ENCODE measurements around the gene SPAG4.

The SPAG4 gene

DNA sequence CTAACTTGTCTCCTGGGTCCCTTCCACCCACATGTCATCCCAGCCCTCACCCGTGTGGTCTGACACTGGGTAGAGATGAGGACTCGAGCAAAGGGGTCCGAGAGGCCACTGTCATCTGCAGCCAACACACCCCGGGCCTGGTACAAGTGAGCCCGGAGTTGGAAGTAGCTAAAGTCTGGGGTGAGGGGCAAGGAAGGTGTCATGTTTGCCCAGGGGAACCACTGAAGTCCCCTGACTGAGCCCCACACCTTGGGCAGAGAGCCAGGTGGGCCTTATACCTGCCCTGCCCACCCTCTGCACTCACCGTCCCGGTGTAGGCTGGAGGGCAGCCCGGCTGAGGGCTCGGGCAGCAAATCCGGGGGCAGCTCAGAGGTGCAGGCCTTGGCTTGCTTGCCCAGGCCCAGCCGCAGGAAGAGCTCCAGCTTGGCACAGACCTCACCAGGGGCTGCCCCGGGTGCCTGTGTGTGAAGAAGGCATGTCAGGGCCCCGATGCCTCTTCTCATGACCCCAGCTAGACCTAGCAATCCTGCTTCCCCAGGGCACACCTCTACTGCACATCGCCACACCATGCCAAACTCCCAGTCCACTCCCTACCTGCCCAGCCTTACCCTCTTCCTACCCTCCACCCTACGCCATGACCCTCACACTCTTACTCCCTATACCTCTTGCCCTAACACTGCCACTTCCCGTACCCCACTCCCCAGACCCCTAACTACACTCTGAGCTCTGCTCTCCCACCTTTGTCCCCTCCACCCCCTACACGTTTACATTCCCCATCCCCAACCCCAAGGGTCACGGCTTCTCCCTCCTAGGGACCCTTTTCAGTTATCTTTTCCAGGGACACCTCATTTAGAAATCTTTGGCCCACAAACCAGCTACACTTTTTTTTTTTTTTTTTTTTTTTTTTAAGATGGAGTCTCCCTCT, 31.7 kb upstream of the SPAG4 start:
- TF ChIP-seq EGR1 (IDR thresholded peaks at IDR 0.05) (no peak), TCF12 (IDR thresholded peaks at IDR 0.05; ENCODE audit: low read depth) (no peak), FOXM1 (IDR thresholded peaks at IDR 0.05; ENCODE audit: borderline replicate concordance, low read depth) (no peak), REST (IDR thresholded peaks at IDR 0.05; ENCODE audit: low read depth) (no peak), NFIC (IDR thresholded peaks at IDR 0.05) (no peak), EP300 (IDR thresholded peaks at IDR 0.05; ENCODE audit: borderline replicate concordance) (no peak), TAF1 (IDR thresholded peaks at IDR 0.05; ENCODE audit: low read depth) (no peak), ZBTB7A (IDR thresholded peaks at IDR 0.05; ENCODE audit: low read depth) (no peak), CEBPB (IDR thresholded peaks at IDR 0.05) (no peak), TEAD4 (IDR thresholded peaks at IDR 0.05) (no peak), RAD21 (IDR thresholded peaks at IDR 0.05; ENCODE audit: low read depth) (no peak), USF1 (IDR thresholded peaks at IDR 0.05) (no peak), YY1 (IDR thresholded peaks at IDR 0.05; ENCODE audit: low read depth) (no peak), CREB1 (IDR thresholded peaks at IDR 0.05; ENCODE audit: low read depth) (no peak)
- TF ChIP-seq, protein P1, sequence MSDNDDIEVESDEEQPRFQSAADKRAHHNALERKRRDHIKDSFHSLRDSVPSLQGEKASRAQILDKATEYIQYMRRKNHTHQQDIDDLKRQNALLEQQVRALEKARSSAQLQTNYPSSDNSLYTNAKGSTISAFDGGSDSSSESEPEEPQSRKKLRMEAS (IDR thresholded peaks at IDR 0.05) = no peak

DNA sequence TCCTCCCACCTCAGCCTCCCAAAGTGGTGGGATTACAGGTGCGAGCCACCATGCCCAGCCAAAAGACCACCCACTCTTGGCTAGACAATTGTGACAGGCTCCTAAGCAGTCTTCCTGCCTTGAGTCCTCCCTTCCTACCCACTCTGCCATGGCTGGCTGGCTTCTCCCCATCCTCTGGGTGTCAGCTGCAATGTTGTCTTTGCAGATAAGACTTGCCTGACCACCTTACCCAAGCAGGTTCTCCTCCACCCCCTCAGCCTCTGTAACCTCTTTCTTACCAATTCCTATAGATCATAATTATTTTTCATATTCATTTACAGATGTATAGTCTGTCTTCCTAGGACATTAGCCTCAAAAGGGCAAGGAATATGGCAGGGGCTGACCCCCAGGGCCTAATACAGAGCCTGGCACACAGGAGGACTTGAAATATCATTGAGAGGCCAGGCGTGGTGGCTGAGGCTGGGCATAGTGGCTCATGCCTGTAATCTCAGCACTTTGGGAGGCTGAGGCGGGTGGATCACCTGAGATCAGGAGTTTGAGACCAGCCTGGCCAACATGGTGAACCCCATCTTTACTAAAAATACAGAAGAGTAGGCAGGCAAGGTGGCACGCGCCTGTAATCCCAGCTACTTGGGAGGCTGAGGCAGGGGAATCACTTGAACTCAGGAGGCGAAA, 28.7 kb upstream of the SPAG4 start:
- no peak for TF ChIP-seq TEAD4 (IDR thresholded peaks at IDR 0.05)
- TF ChIP-seq RAD21 (IDR thresholded peaks at IDR 0.05; ENCODE audit: low read depth) = no peak
- no peak for TF ChIP-seq EP300 (IDR thresholded peaks at IDR 0.05; ENCODE audit: borderline replicate concordance)
- TF ChIP-seq CEBPB (IDR thresholded peaks at IDR 0.05) = no peak
- TF ChIP-seq ZBTB7A (IDR thresholded peaks at IDR 0.05; ENCODE audit: low read depth) = no peak
- no peak for TF ChIP-seq TCF12 (IDR thresholded peaks at IDR 0.05; ENCODE audit: low read depth)
- TF ChIP-seq REST (IDR thresholded peaks at IDR 0.05; ENCODE audit: low read depth) = no peak
- no peak for TF ChIP-seq EGR1 (IDR thresholded peaks at IDR 0.05)
- TF ChIP-seq, protein P1 (IDR thresholded peaks at IDR 0.05) = no peak
- no peak for TF ChIP-seq CREB1 (IDR thresholded peaks at IDR 0.05; ENCODE audit: low read depth)
- no peak for TF ChIP-seq NFIC (IDR thresholded peaks at IDR 0.05)
- no peak for TF ChIP-seq TAF1 (IDR thresholded peaks at IDR 0.05; ENCODE audit: low read depth)
- no peak for TF ChIP-seq USF1 (IDR thresholded peaks at IDR 0.05)
- TF ChIP-seq YY1 (IDR thresholded peaks at IDR 0.05; ENCODE audit: low read depth) = no peak
- TF ChIP-seq FOXM1 (IDR thresholded peaks at IDR 0.05; ENCODE audit: borderline replicate concordance, low read depth) = no peak

- TF ChIP-seq REST (IDR thresholded peaks at IDR 0.05; ENCODE audit: low read depth) = no peak
- TF ChIP-seq NFIC (IDR thresholded peaks at IDR 0.05) = no peak
- no peak for TF ChIP-seq CEBPB (IDR thresholded peaks at IDR 0.05)
- no peak for TF ChIP-seq TAF1 (IDR thresholded peaks at IDR 0.05; ENCODE audit: low read depth)
- TF ChIP-seq EGR1 (IDR thresholded peaks at IDR 0.05) = no peak
- TF ChIP-seq CREB1 (IDR thresholded peaks at IDR 0.05; ENCODE audit: low read depth) = no peak
- TF ChIP-seq RAD21 (IDR thresholded peaks at IDR 0.05; ENCODE audit: low read depth) = no peak
- TF ChIP-seq EP300 (IDR thresholded peaks at IDR 0.05; ENCODE audit: borderline replicate concordance) = no peak
- TF ChIP-seq, protein P1 (IDR thresholded peaks at IDR 0.05) = no peak
- TF ChIP-seq USF1 (IDR thresholded peaks at IDR 0.05) = no peak
- TF ChIP-seq TCF12 (IDR thresholded peaks at IDR 0.05; ENCODE audit: low read depth) = no peak
These were observed 28.2 kb upstream of the SPAG4 start for GRCh38 chr20:35587436-35587835.

Measured in Ishikawa (cell line).